T-helper 1 cell (primary cell): Measurements from ENCODE around the gene CRELD2.

Experiments
- DNase-seq, 5 donors: peaks; one replicate each; pipeline ENCODE4 v3.0.0-alpha.2; 2012 to 2020

Gene CRELD2

GRCh38 chr22:49959782-49960158 lies 41.3 kb downstream of the CRELD2 start:
- DNase-seq, result no peak

GRCh38 chr22:49960159-49961004 lies 41.9 kb downstream of the CRELD2 start, which contains the start of gene PIM3:
Gene PIM3, plus strand, starts transcription at chr22:49960772. Its CDS starts 176 bp downstream, at chr22:49960948.
- peak; percentile 83 to 97 (median 87) for DNase-seq

- peak in 2 of 5 donors; percentile 13 to 38 for DNase-seq
These were observed 42.7 kb downstream of the CRELD2 start for GRCh38 chr22:49961005-49961600.

- peak in 1 of 5 donors; percentile 43 for DNase-seq
These were observed 43.2 kb downstream of the CRELD2 start for GRCh38 chr22:49961601-49962011.

GRCh38 chr22:49962012-49962750 lies 43.7 kb downstream of the CRELD2 start:
- peak; percentile 73 to 86 (median 79) for DNase-seq

GRCh38 chr22:49962751-49963646 lies 44.6 kb downstream of the CRELD2 start:
- peak in 3 of 5 donors; percentile 5 to 13 (median 8) for DNase-seq

GRCh38 chr22:49963647-49964026 lies 45.2 kb downstream of the CRELD2 start:
- DNase-seq, result peak in 1 of 5 donors; percentile 8

- peak in 3 of 5 donors; percentile 14 to 26 (median 25) for DNase-seq
These were observed 46.0 kb downstream of the CRELD2 start for GRCh38 chr22:49964136-49965090.

GRCh38 chr22:49965091-49966040 lies 46.9 kb downstream of the CRELD2 start:
- peak in 3 of 5 donors; percentile 5 to 12 (median 6) for DNase-seq

GRCh38 chr22:49966041-49966773 lies 47.8 kb downstream of the CRELD2 start:
- DNase-seq, result peak in 3 of 5 donors; percentile 5 to 17 (median 9)

- DNase-seq, result peak in 4 of 5 donors; percentile 0 to 16 (median 10)
These were observed 48.6 kb downstream of the CRELD2 start for GRCh38 chr22:49966774-49967705.

GRCh38 chr22:49967706-49968208 lies 49.3 kb downstream of the CRELD2 start:
- no peak for DNase-seq

- DNase-seq, result peak in 2 of 5 donors; percentile 7 to 16
These were observed 49.9 kb downstream of the CRELD2 start for GRCh38 chr22:49968313-49968830.

GRCh38 chr22:49968831-49969661 lies 50.6 kb downstream of the CRELD2 start:
- DNase-seq, result peak in 1 of 5 donors; percentile 8

GRCh38 chr22:49969751-49970527 lies 51.5 kb downstream of the CRELD2 start:
- peak in 1 of 5 donors; percentile 1 for DNase-seq
